WTC11 (cell line): ENCODE data around the gene PHF1.

Experiments
- AFF4 ChIP-seq: sonication (generic); formaldehyde crosslinking; IDR thresholded peaks from 2 replicates; pipeline ENCODE4 v1.8.1; 2023; ENCODE audit warnings: mild to moderate bottlenecking, missing genetic modification reagents, borderline replicate concordance
- CBFB ChIP-seq: sonication (generic); formaldehyde crosslinking; IDR thresholded peaks from 2 replicates; pipeline ENCODE4 v1.8.1; 2022; ENCODE audit warnings: mild to moderate bottlenecking, low read depth, missing genetic modification reagents
- CREM ChIP-seq: sonication (generic); formaldehyde crosslinking; IDR thresholded peaks from 2 replicates; pipeline ENCODE4 v1.8.1; 2022; ENCODE audit warnings: mild to moderate bottlenecking, missing genetic modification reagents, moderate library complexity
- CTCF ChIP-seq: fragments of 200-600 bp; IDR thresholded peaks from 2 replicates; pipeline ENCODE4 v1.8.0; 2022; ENCODE audit warnings: antibody characterized with exemption
- ELF4 ChIP-seq: sonication (generic); formaldehyde crosslinking; IDR thresholded peaks from 2 replicates; pipeline ENCODE4 v1.8.1; 2022; ENCODE audit warnings: low read depth, mild to moderate bottlenecking, moderate library complexity, missing genetic modification reagents
- TP53 ChIP-seq: sonication (generic); formaldehyde crosslinking; IDR thresholded peaks from 2 replicates; pipeline ENCODE4 v1.8.1; 2023; ENCODE audit warnings: mild to moderate bottlenecking, missing genetic modification reagents

- TF ChIP-seq CTCF: no peak
- TF ChIP-seq TP53 (CRISPR knock-in tag): no peak
- no peak for TF ChIP-seq ELF4 (CRISPR knock-in tag)
- TF ChIP-seq AFF4 (CRISPR knock-in tag): no peak
- TF ChIP-seq CREM: no peak
- TF ChIP-seq CBFB (CRISPR knock-in tag): no peak
Measured at GRCh38 chr6:33438978-33439594, 28.3 kb downstream of the PHF1 start.
